H1 (cell line): ENCODE measurements around the gene CNOT6. TPM values are rescaled to one million over a fixed set of nuclear protein-coding genes. Genes with fewer than 3 reads are reported as not detected.

Source experiments
- CTCF ChIA-PET: fragments of 300-600 bp; sonication (Branson Sonifier 250); formaldehyde crosslinking; loops from one replicate; lab custom pipeline; 2021; ENCODE audit not compliant: partially characterized antibody; lab: Charles Lee
- POLR2A ChIA-PET: fragments of 300-600 bp; sonication (Branson Sonifier 250); formaldehyde crosslinking; loops from one replicate; lab custom pipeline; 2021; ENCODE audit warnings: inconsistent platforms; ENCODE audit not compliant: partially characterized antibody; lab: Charles Lee
- DNase-seq, 2 experiments: peaks; one replicate each; pipeline versions ENCODE4 v3.0.0 to v3.0.0-alpha.2; 2010 to 2022; ENCODE audit warnings: low spot score in 2 of 2, low read depth in 1 of 2, mixed read lengths in 1 of 2
- FAIRE-seq: peaks from 2 replicates; lab custom pipeline; 2011; peaks lifted over from hg19 to GRCh38; lab: Jason Lieb, UNC
- H2AFZ ChIP-seq: 2 replicates; pipeline ENCODE4 v1.8.1; 2012; ENCODE audit warnings: low read length, inconsistent platforms
- H2AK5ac ChIP-seq: 2 replicates; pipeline ENCODE4 v1.6.1; 2013; ENCODE audit warnings: low read depth, low read length
- H2BK120ac ChIP-seq: replicated peaks from 2 replicates; pipeline ENCODE3; 2013; ENCODE audit warnings: low read depth, low read length, inconsistent platforms
- H2BK12ac ChIP-seq: 2 replicates; pipeline ENCODE4 v1.6.1; 2013; ENCODE audit warnings: low read depth, low read length
- H2BK15ac ChIP-seq: 2 replicates; pipeline ENCODE4 v1.6.1; 2013; ENCODE audit warnings: low read length
- H2BK20ac ChIP-seq: 2 replicates; pipeline ENCODE4 v1.6.1; 2013; ENCODE audit warnings: low read length
- H2BK5ac ChIP-seq: 2 replicates; pipeline ENCODE4 v1.6.1; 2013; ENCODE audit warnings: low read depth, low read length
- H3K14ac ChIP-seq: 2 replicates; pipeline ENCODE4 v1.6.1; 2013; ENCODE audit warnings: inconsistent platforms; ENCODE audit not compliant: insufficient read length
- H3K18ac ChIP-seq: 2 replicates; pipeline ENCODE4 v1.6.1; 2013; ENCODE audit warnings: low read length; ENCODE audit errors: extremely low read depth
- H3K23ac ChIP-seq: 2 replicates; pipeline ENCODE4 v1.6.1; 2013; ENCODE audit warnings: inconsistent platforms; ENCODE audit not compliant: insufficient read length
- H3K23me2 ChIP-seq: 2 replicates; pipeline ENCODE4 v1.6.1; 2013; ENCODE audit warnings: low read depth, low read length
- H3K27ac ChIP-seq: 2 replicates; pipeline ENCODE4 v1.6.1; 2011; ENCODE audit warnings: low read depth, low read length, inconsistent platforms
- H3K27me3 ChIP-seq, 4 experiments: replicated peaks in 1 of 4; 1 replicate in 1 of 4; 2 replicates in 3 of 4; pipeline versions ENCODE4 v1.6.1 to v1.8.1; 2011 to 2013; ENCODE audit warnings: low read length in 3 of 4, mild to moderate bottlenecking in 3 of 4, inconsistent platforms in 2 of 4, mixed read lengths in 2 of 4, moderate library complexity in 1 of 4; ENCODE audit not compliant: control insufficient read depth in 3 of 4, insufficient read depth in 3 of 4; ENCODE audit errors: extremely low read depth in 1 of 4
- H3K36me3 ChIP-seq, 4 experiments: 2 replicates each; pipeline versions ENCODE4 v1.6.1 to v1.8.1; 2011 to 2013; ENCODE audit warnings: mild to moderate bottlenecking in 4 of 4, low read length in 3 of 4, moderate library complexity in 2 of 4, control low read depth in 1 of 4, inconsistent platforms in 1 of 4; ENCODE audit not compliant: insufficient read depth in 4 of 4, control insufficient read depth in 2 of 4
- H3K4ac ChIP-seq: replicated peaks from 2 replicates; pipeline ENCODE3; 2013; ENCODE audit warnings: low read length, low read depth, mixed read lengths, inconsistent platforms; ENCODE audit not compliant: insufficient read length
- H3K4me1 ChIP-seq, 4 experiments: replicated peaks in 1 of 4; 1 replicate in 1 of 4; 2 replicates in 3 of 4; pipeline versions ENCODE4 v1.6.1 to v1.8.1; 2011 to 2013; ENCODE audit warnings: low read length in 3 of 4, inconsistent platforms in 2 of 4, mixed read lengths in 1 of 4; ENCODE audit not compliant: insufficient read depth in 4 of 4, control insufficient read depth in 3 of 4
- H3K4me2 ChIP-seq, 2 experiments: 2 replicates each; pipeline versions ENCODE4 v1.6.1 to v1.8.1; 2011 to 2013; ENCODE audit warnings: low read depth in 2 of 2, low read length in 2 of 2, control low read depth in 1 of 2, inconsistent platforms in 1 of 2, mild to moderate bottlenecking in 1 of 2; ENCODE audit not compliant: insufficient read depth in 1 of 2
- H3K4me3 ChIP-seq, 4 experiments: fragments of 200-600, 300-600 bp in 1 of 4; sonication (generic), shearing (Covaris generic), sonication (Bioruptor Twin) in 1 of 4; 2 replicates each; pipeline versions ENCODE4 v1.5.1 to v1.8.1; 2011 to 2016; ENCODE audit warnings: low read length in 4 of 4, low read depth in 3 of 4, control low read depth in 2 of 4, inconsistent platforms in 2 of 4, mild to moderate bottlenecking in 2 of 4, mixed read lengths in 1 of 4, moderate library complexity in 1 of 4; ENCODE audit not compliant: insufficient read depth in 2 of 4; ENCODE audit errors: extremely low read depth in 1 of 4
- H3K56ac ChIP-seq: replicated peaks from 2 replicates; pipeline ENCODE3; 2013; ENCODE audit warnings: low read depth, mild to moderate bottlenecking, mixed read lengths, low read length, inconsistent platforms; ENCODE audit not compliant: insufficient read length
- H3K79me1 ChIP-seq: 2 replicates; pipeline ENCODE4 v1.6.1; 2013; ENCODE audit warnings: low read depth, low read length, control low read depth
- H3K79me2 ChIP-seq, 2 experiments: 2 replicates each; pipeline versions ENCODE4 v1.6.1 to v1.8.1; 2012 to 2013; ENCODE audit warnings: low read length in 2 of 2, mild to moderate bottlenecking in 2 of 2, inconsistent platforms in 1 of 2; ENCODE audit not compliant: insufficient read depth in 2 of 2, control insufficient read depth in 1 of 2
- H3K9ac ChIP-seq, 4 experiments: replicated peaks in 1 of 4; 1 replicate in 1 of 4; 2 replicates in 3 of 4; pipeline versions ENCODE4 v1.6.1 to v1.8.1; 2011 to 2013; ENCODE audit warnings: low read depth in 3 of 4, low read length in 3 of 4, control low read depth in 2 of 4, mild to moderate bottlenecking in 2 of 4, moderate library complexity in 2 of 4, inconsistent platforms in 1 of 4; ENCODE audit errors: extremely low read depth in 1 of 4
- H3K9me3 ChIP-seq, 2 experiments: 2 replicates each; pipeline versions ENCODE4 v1.6.1 to v1.8.1; 2012 to 2013; ENCODE audit warnings: mild to moderate bottlenecking in 2 of 2, moderate library complexity in 2 of 2, control low read depth in 1 of 2, inconsistent platforms in 1 of 2, low read depth in 1 of 2, low read length in 1 of 2, mixed read lengths in 1 of 2; ENCODE audit not compliant: insufficient read depth in 2 of 2
- H4K20me1 ChIP-seq, 2 experiments: replicated peaks in 1 of 2; 2 replicates each; pipeline versions ENCODE3 to v1.8.1; 2011 to 2013; ENCODE audit warnings: inconsistent platforms in 2 of 2, low read length in 2 of 2, mild to moderate bottlenecking in 1 of 2; ENCODE audit not compliant: insufficient read depth in 2 of 2, control insufficient read depth in 1 of 2
- H4K5ac ChIP-seq: 2 replicates; pipeline ENCODE4 v1.6.1; 2013; ENCODE audit warnings: low read length, low read depth, mixed read lengths, inconsistent platforms; ENCODE audit not compliant: insufficient read length
- H4K8ac ChIP-seq: 2 replicates; pipeline ENCODE4 v1.8.0; 2013; ENCODE audit warnings: mild to moderate bottlenecking, moderate library complexity, low read length, inconsistent platforms; ENCODE audit not compliant: insufficient read depth; ENCODE audit errors: extremely low read depth
- H4K91ac ChIP-seq: replicated peaks from 2 replicates; pipeline ENCODE3; 2013; ENCODE audit warnings: low read length, mixed read lengths, inconsistent platforms; ENCODE audit not compliant: insufficient read length
- BCL11A ChIP-seq, 2 experiments: IDR thresholded peaks; one replicate each; pipeline ENCODE4 v1.6.1; 2011; ENCODE audit warnings: low read depth in 2 of 2, low read length in 2 of 2, mild to moderate bottlenecking in 2 of 2
- CBX5 ChIP-seq: fragments of 300-800, 300-1000 bp; sonication (generic); IDR thresholded peaks from 2 replicates; pipeline ENCODE4 v1.7.1; 2016; ENCODE audit warnings: antibody characterized with exemption, low read length, low read depth
- CHD1 ChIP-seq: IDR thresholded peaks from 2 replicates; pipeline ENCODE4 v1.6.1; 2012; ENCODE audit warnings: low read depth, low read length, improper control_type of control experiment
- SAP30 ChIP-seq: fragments of 300-600 bp; sonication (generic); IDR thresholded peaks from 2 replicates; pipeline ENCODE4 v1.7.1; 2012; ENCODE audit warnings: low read length, moderate library complexity, mild to moderate bottlenecking, inconsistent platforms; ENCODE audit not compliant: insufficient read depth, insufficient replicate concordance
- SUZ12 ChIP-seq: fragments of 200-600 bp; sonication (generic); IDR thresholded peaks from 2 replicates; pipeline ENCODE4 v1.6.1; 2012; ENCODE audit warnings: mild to moderate bottlenecking, inconsistent platforms, low read length, moderate library complexity, mixed read lengths
- WGBS, 2 experiments: shearing (Covaris generic) in 1 of 2; methylation state at CpG; one replicate each; pipeline versions ENCODE4 v1.1.6 to v1.1.7; 2013 to 2015; ENCODE audit warnings: low lambda C conversion rate in 2 of 2, mixed read lengths in 2 of 2, inconsistent platforms in 1 of 2, low coverage in 1 of 2, missing lambda C conversion rate in 1 of 2; ENCODE audit not compliant: insufficient replicate concordance in 2 of 2, insufficient coverage in 1 of 2, insufficient read length in 1 of 2; ENCODE audit errors: extremely low coverage in 1 of 2, missing lambda C conversion rate in 1 of 2; 5-methylcytosine and 5-hydroxymethylcytosine counted together
- polyA plus RNA-seq, 7 experiments: library from polyadenylated mRNA; depleted of rRNA in 3 of 7; stranded (reverse) in 5 of 7; unstranded in 2 of 7; fragments of >200 nt in 5 of 7; fragments of 200-250 nt in 2 of 7; gene quantifications; 1 replicate in 5 of 7; 2 replicates in 1 of 7; 4 replicates in 1 of 7; pipeline versions ENCODE4 v1.2.1 to v1.2.3, GENCODE V29; 2011 to 2013; ENCODE audit warnings: missing spikeins in 2 of 7, mixed read lengths in 2 of 7
- total RNA-seq: library from RNA; stranded (reverse); fragmentation: NEBNext Ultra II Directional; extraction: Animal tissue kit (Norgen Biotek cat#: 25700); gene quantifications from 2 replicates; pipeline ENCODE4 v1.2.1, GENCODE V29; 2021
- TF ChIP-seq, protein P1 (sequence below): IDR thresholded peaks from 2 replicates; pipeline ENCODE4 v1.6.1; 2012; ENCODE audit warnings: inconsistent platforms
- TF ChIP-seq, protein P2 (sequence below): IDR thresholded peaks from 2 replicates; pipeline ENCODE4 v1.6.1; 2011; ENCODE audit warnings: low read length, improper control_type of control experiment
- TF ChIP-seq, protein P3 (sequence below), 3 experiments: IDR thresholded peaks; 1 replicate in 2 of 3; 2 replicates in 1 of 3; pipeline versions ENCODE4 v1.5.1 to v1.6.1; 2011; ENCODE audit warnings: low read length in 3 of 3, mild to moderate bottlenecking in 3 of 3, inconsistent platforms in 2 of 3, low read depth in 1 of 3, moderate library complexity in 1 of 3; ENCODE audit not compliant: insufficient read depth in 1 of 3; ENCODE audit errors: control extremely low read depth in 1 of 3

Gene CNOT6
- total and polyA plus RNA-seq, 2 of the 8 experiments (the other 6 are each of a cell fraction or from before 2014, with no cell fraction given), result 10.7 to 45.4 TPM

DNA sequence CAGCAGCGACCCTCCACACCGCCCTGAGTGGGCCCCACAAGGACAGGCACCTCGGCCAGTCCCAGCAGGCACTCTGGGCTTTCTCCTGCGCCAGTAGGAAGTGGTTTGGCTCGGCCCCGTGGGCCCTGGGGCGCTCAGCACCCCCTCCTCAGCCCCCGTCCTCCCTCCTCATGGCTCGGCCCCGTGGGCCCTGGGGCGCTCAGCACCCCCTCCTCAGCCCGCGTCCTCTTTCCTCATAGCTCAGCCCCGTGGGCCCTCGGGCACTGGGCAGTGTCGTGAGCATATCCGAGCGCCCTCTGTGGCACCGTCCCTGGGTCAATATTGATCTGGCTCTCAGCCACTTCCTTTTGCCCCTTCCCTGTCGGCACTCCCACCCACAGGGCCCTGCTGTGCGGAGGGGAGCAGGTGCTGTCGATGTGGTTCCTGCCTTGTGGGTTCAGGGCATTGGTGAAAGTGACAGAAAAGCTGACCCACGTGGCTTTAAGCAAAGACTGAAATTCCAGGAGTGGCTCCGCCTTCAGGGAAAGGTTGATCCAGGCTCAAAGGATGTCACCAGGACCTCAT is 102.6 kb downstream of the CNOT6 start:
- Histone ChIP-seq H2BK15ac (no peak overlapping the region), H4K5ac (no peak overlapping the region), H2BK5ac (no peak overlapping the region), H3K27ac (no peak overlapping the region), H4K8ac (no peak overlapping the region), H3K9me3 (no peaks in the 10 kb centered on the region), H3K14ac (no peak overlapping the region), H2AK5ac (no peak overlapping the region), H3K27me3 (peaks cover 1 to 16% (median 12%) of the 10 kb centered on the region in 4 experiments; a peak in 6 of 7 replicates), H2BK12ac (no peak overlapping the region), H3K79me2 (no peaks in the 10 kb centered on the region), H2BK120ac (no peak overlapping the region), H3K9ac (no peak overlapping the region), H3K23ac (no peak overlapping the region), H3K79me1 (no peaks in the 10 kb centered on the region), H3K23me2 (peaks cover 6% of the 10 kb centered on the region; the same call in 1 of the 2 replicates), H3K4ac (no peak overlapping the region), H3K4me2 (no peak overlapping the region), H3K56ac (no peak overlapping the region), H3K4me1 (no peaks in the 10 kb centered on the region; a peak in 1 of 7 replicates), H3K4me3 (no peak overlapping the region), H2BK20ac (no peak overlapping the region), H3K36me3 (no peaks in the 10 kb centered on the region), H3K18ac (no peak overlapping the region), H2AFZ (no peak overlapping the region), H4K91ac (no peak overlapping the region), H4K20me1 (peaks cover 0 to 2% of the 10 kb centered on the region in 2 experiments)
- FAIRE-seq, result no peak
- 92% methylated on average over 24 of the region's 24 CpGs; no CpG with 5 or more reads in 1 of the 2 experiments for WGBS, 2 experiments
- DNase-seq, result peak in 1 of 2 experiments; percentile 41
- CTCF ChIA-PET, result interaction anchor here (1.1 to 2.4 kb wide), 4 partner anchors 9 to 54 kb away, joined by 3 to 14 read pairs (median 6); no protein-coding TSS in a partner anchor
- POLR2A ChIA-PET, result interaction anchor here (1.2 kb wide), 1 partner anchor 49 kb away, joined by 3 read pairs; no protein-coding TSS in a partner anchor
- TF ChIP-seq, protein P1, sequence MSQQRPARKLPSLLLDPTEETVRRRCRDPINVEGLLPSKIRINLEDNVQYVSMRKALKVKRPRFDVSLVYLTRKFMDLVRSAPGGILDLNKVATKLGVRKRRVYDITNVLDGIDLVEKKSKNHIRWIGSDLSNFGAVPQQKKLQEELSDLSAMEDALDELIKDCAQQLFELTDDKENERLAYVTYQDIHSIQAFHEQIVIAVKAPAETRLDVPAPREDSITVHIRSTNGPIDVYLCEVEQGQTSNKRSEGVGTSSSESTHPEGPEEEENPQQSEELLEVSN, result no peak
- TF ChIP-seq CHD1, result no peak
- no peak for TF ChIP-seq SUZ12
- TF ChIP-seq SAP30, result no peak
- TF ChIP-seq, protein P2, sequence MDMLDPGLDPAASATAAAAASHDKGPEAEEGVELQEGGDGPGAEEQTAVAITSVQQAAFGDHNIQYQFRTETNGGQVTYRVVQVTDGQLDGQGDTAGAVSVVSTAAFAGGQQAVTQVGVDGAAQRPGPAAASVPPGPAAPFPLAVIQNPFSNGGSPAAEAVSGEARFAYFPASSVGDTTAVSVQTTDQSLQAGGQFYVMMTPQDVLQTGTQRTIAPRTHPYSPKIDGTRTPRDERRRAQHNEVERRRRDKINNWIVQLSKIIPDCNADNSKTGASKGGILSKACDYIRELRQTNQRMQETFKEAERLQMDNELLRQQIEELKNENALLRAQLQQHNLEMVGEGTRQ, result no peak
- TF ChIP-seq CBX5, result no peak
- no peak for TF ChIP-seq BCL11A (IDR thresholded peaks at IDR 0.05; ENCODE audit: low read depth in 2 of 2, low read length in 2 of 2)
- TF ChIP-seq, protein P3, sequence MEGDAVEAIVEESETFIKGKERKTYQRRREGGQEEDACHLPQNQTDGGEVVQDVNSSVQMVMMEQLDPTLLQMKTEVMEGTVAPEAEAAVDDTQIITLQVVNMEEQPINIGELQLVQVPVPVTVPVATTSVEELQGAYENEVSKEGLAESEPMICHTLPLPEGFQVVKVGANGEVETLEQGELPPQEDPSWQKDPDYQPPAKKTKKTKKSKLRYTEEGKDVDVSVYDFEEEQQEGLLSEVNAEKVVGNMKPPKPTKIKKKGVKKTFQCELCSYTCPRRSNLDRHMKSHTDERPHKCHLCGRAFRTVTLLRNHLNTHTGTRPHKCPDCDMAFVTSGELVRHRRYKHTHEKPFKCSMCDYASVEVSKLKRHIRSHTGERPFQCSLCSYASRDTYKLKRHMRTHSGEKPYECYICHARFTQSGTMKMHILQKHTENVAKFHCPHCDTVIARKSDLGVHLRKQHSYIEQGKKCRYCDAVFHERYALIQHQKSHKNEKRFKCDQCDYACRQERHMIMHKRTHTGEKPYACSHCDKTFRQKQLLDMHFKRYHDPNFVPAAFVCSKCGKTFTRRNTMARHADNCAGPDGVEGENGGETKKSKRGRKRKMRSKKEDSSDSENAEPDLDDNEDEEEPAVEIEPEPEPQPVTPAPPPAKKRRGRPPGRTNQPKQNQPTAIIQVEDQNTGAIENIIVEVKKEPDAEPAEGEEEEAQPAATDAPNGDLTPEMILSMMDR (IDR thresholded peaks at IDR 0.05; ENCODE audit: control extremely low read depth in 1 of 3, insufficient read depth in 1 of 3, low read depth in 1 of 3, low read length in 3 of 3), result no peak
